ENCODE measurements around the gene CATSPER1. TPM values are rescaled to one million over a fixed set of nuclear protein-coding genes. Genes with fewer than 3 reads are reported as not detected.
"Not testable (repeated sequence)": the region's sequence is repeated elsewhere in the genome, so short reads cannot be mapped to it uniquely, and the experiment has no call there.

The CATSPER1 gene
- total RNA-seq, 3 donors from 2014 or later = not detected

- Mint-ChIP-seq H3K27me3 (ENCODE audit: low read depth) (peaks cover 3% of the 10 kb centered on the region), H3K36me3 (ENCODE audit: insufficient read depth) (no peaks in the 10 kb centered on the region), H3K4me3 (peak overlapping the region; percentile 16), H3K9me3 (no peaks in the 10 kb centered on the region), H3K4me1 (ENCODE audit: low read depth) (peaks cover 18% of the 10 kb centered on the region)
- DNase-seq = peak; percentile 85
- ATAC-seq = peak; percentile 88 to 93
Observed at GRCh38 chr11:66045177-66045639, 18.9 kb upstream of the CATSPER1 start.

GRCh38 chr11:66044757-66045156 is 18.5 kb upstream of the CATSPER1 start:
- peak overlapping the region; percentile 4 for H3K4me3 Mint-ChIP-seq

GRCh38 chr11:66042996-66043906 is 17.0 kb upstream of the CATSPER1 start:
- Mint-ChIP-seq H3K9me3 (no peaks in the 10 kb centered on the region), H3K36me3 (ENCODE audit: insufficient read depth) (no peaks in the 10 kb centered on the region), H3K27me3 (ENCODE audit: low read depth) (peaks cover 5% of the 10 kb centered on the region), H3K4me3 (no peak overlapping the region), H3K4me1 (ENCODE audit: low read depth) (peaks cover 12% of the 10 kb centered on the region)
- DNase-seq = no peak
- ATAC-seq = no peak

More at GRCh38 chr11:66044757-66045156, 18.5 kb upstream of the CATSPER1 start:
- DNase-seq (no peak), ATAC-seq (peak; percentile 68 to 82)
- Mint-ChIP-seq H3K4me1 (ENCODE audit: low read depth) (peaks cover 17% of the 10 kb centered on the region), H3K9me3 (no peaks in the 10 kb centered on the region), H3K27me3 (ENCODE audit: low read depth) (peaks cover 3% of the 10 kb centered on the region), H3K36me3 (ENCODE audit: insufficient read depth) (no peaks in the 10 kb centered on the region)

GRCh38 chr11:66042227-66042995 is 16.1 kb upstream of the CATSPER1 start:
- Mint-ChIP-seq H3K27me3 (ENCODE audit: low read depth) (peaks cover 2% of the 10 kb centered on the region), H3K4me1 (ENCODE audit: low read depth) (peaks cover 12% of the 10 kb centered on the region), H3K9me3 (no peaks in the 10 kb centered on the region), H3K4me3 (no peak overlapping the region), H3K36me3 (ENCODE audit: insufficient read depth) (no peaks in the 10 kb centered on the region)
- ATAC-seq (no peak), DNase-seq (no peak)

GRCh38 chr11:66039765-66040164 is 13.5 kb upstream of the CATSPER1 start:
- Mint-ChIP-seq H3K4me3 (no peak overlapping the region), H3K36me3 (ENCODE audit: insufficient read depth) (no peaks in the 10 kb centered on the region), H3K9me3 (no peaks in the 10 kb centered on the region), H3K27me3 (ENCODE audit: low read depth) (peaks cover 2% of the 10 kb centered on the region), H3K4me1 (ENCODE audit: low read depth) (peaks cover 4% of the 10 kb centered on the region)
- ATAC-seq (no peak), DNase-seq (no peak)

- Mint-ChIP-seq H3K36me3 (ENCODE audit: insufficient read depth) (no peaks in the 10 kb centered on the region), H3K27me3 (ENCODE audit: low read depth) (peaks cover 2% of the 10 kb centered on the region)
Observed at GRCh38 chr11:66037327-66037726, 11.0 kb upstream of the CATSPER1 start.

GRCh38 chr11:66036334-66036710 is 10.0 kb upstream of the CATSPER1 start:
- Mint-ChIP-seq H3K27me3 (ENCODE audit: low read depth) (peaks cover 2% of the 10 kb centered on the region), H3K4me3 (no peak overlapping the region), H3K36me3 (ENCODE audit: insufficient read depth) (no peaks in the 10 kb centered on the region), H3K4me1 (ENCODE audit: low read depth) (no peaks in the 10 kb centered on the region), H3K9me3 (no peaks in the 10 kb centered on the region)
- ATAC-seq (no peak), DNase-seq (no peak)

More at GRCh38 chr11:66037327-66037726, 11.0 kb upstream of the CATSPER1 start:
- Mint-ChIP-seq H3K4me1 (ENCODE audit: low read depth) (no peaks in the 10 kb centered on the region), H3K4me3 (no peak overlapping the region), H3K9me3 (no peaks in the 10 kb centered on the region)
- no peak for ATAC-seq
- no peak for DNase-seq

- no peak for DNase-seq
- Mint-ChIP-seq H3K27me3 (ENCODE audit: low read depth) (peaks cover 2% of the 10 kb centered on the region), H3K4me1 (ENCODE audit: low read depth) (no peaks in the 10 kb centered on the region), H3K4me3 (no peak overlapping the region), H3K9me3 (no peaks in the 10 kb centered on the region), H3K36me3 (ENCODE audit: insufficient read depth) (no peaks in the 10 kb centered on the region)
- ATAC-seq = no peak
Observed at GRCh38 chr11:66035653-66036333, 9.5 kb upstream of the CATSPER1 start.

GRCh38 chr11:66032957-66033735 is 6.9 kb upstream of the CATSPER1 start:
- no peaks in the 10 kb centered on the region for H3K27me3 Mint-ChIP-seq (ENCODE audit: low read depth)
- ATAC-seq = no peak

GRCh38 chr11:66023186-66023440 is 3.2 kb downstream of the CATSPER1 start:
- not testable (repeated sequence) for H3K4me1 Mint-ChIP-seq (ENCODE audit: low read depth); H3K4me3 Mint-ChIP-seq; H3K36me3 Mint-ChIP-seq (ENCODE audit: insufficient read depth); H3K9me3 Mint-ChIP-seq; ATAC-seq; H3K27me3 Mint-ChIP-seq (ENCODE audit: low read depth); DNase-seq

More at GRCh38 chr11:66032957-66033735, 6.9 kb upstream of the CATSPER1 start:
- no peak overlapping the region for H3K4me3 Mint-ChIP-seq
- H3K4me1 Mint-ChIP-seq (ENCODE audit: low read depth) = no peaks in the 10 kb centered on the region
- DNase-seq = no peak
- H3K9me3 Mint-ChIP-seq = no peaks in the 10 kb centered on the region
- no peaks in the 10 kb centered on the region for H3K36me3 Mint-ChIP-seq (ENCODE audit: insufficient read depth)

- Mint-ChIP-seq H3K36me3 (ENCODE audit: insufficient read depth) (no peaks in the 10 kb centered on the region), H3K9me3 (no peaks in the 10 kb centered on the region), H3K27me3 (ENCODE audit: low read depth) (peaks cover 3% of the 10 kb centered on the region), H3K4me3 (no peak overlapping the region), H3K4me1 (ENCODE audit: low read depth) (peaks cover 11% of the 10 kb centered on the region)
- ATAC-seq (peak; percentile 88 to 95), DNase-seq (peak; percentile 78)
Observed at GRCh38 chr11:66022401-66023185, 3.7 kb downstream of the CATSPER1 start.

- no peaks in the 10 kb centered on the region for H3K9me3 Mint-ChIP-seq
- no peak overlapping the region for H3K4me3 Mint-ChIP-seq
- peaks cover 3% of the 10 kb centered on the region for H3K27me3 Mint-ChIP-seq (ENCODE audit: low read depth)
- H3K4me1 Mint-ChIP-seq (ENCODE audit: low read depth) = peaks cover 16% of the 10 kb centered on the region
- ATAC-seq (no peak), DNase-seq (no peak)
- no peaks in the 10 kb centered on the region for H3K36me3 Mint-ChIP-seq (ENCODE audit: insufficient read depth)
Observed at GRCh38 chr11:66020618-66021357, 5.5 kb downstream of the CATSPER1 start.

GRCh38 chr11:66020212-66020611 is 6.1 kb downstream of the CATSPER1 start:
- no peak for ATAC-seq
- Mint-ChIP-seq H3K27me3 (ENCODE audit: low read depth) (peaks cover 3% of the 10 kb centered on the region), H3K36me3 (ENCODE audit: insufficient read depth) (no peaks in the 10 kb centered on the region), H3K9me3 (no peaks in the 10 kb centered on the region), H3K4me1 (ENCODE audit: low read depth) (peaks cover 16% of the 10 kb centered on the region), H3K4me3 (no peak overlapping the region)
- DNase-seq = no peak
